HG02938 (cell line): ENCODE results near the gene CTF1.

Experiments used
- ATAC-seq: cut with Tn5 transposase; IDR thresholded peaks from one replicate; pipeline ENCODE4 v1.9.1; 2021; ENCODE audit warnings: mild to moderate bottlenecking, moderate library complexity; ENCODE audit not compliant: unreplicated experiment

Gene CTF1

GRCh38 chr16:30953111-30953510 lies 56.7 kb downstream of the CTF1 start:
- no peak for ATAC-seq
